HG02973 (cell line): Measurements from ENCODE around the gene DOCK7.
"Not testable (repeated sequence)": the region's sequence is repeated elsewhere in the genome, so short reads cannot be mapped to it uniquely, and the experiment has no call there.

Experiments used
- ATAC-seq: cut with Tn5 transposase; IDR thresholded peaks from one replicate; pipeline ENCODE4 v1.9.1; 2021; ENCODE audit warnings: moderate library complexity; ENCODE audit not compliant: unreplicated experiment

DOCK7 gene, protein sequence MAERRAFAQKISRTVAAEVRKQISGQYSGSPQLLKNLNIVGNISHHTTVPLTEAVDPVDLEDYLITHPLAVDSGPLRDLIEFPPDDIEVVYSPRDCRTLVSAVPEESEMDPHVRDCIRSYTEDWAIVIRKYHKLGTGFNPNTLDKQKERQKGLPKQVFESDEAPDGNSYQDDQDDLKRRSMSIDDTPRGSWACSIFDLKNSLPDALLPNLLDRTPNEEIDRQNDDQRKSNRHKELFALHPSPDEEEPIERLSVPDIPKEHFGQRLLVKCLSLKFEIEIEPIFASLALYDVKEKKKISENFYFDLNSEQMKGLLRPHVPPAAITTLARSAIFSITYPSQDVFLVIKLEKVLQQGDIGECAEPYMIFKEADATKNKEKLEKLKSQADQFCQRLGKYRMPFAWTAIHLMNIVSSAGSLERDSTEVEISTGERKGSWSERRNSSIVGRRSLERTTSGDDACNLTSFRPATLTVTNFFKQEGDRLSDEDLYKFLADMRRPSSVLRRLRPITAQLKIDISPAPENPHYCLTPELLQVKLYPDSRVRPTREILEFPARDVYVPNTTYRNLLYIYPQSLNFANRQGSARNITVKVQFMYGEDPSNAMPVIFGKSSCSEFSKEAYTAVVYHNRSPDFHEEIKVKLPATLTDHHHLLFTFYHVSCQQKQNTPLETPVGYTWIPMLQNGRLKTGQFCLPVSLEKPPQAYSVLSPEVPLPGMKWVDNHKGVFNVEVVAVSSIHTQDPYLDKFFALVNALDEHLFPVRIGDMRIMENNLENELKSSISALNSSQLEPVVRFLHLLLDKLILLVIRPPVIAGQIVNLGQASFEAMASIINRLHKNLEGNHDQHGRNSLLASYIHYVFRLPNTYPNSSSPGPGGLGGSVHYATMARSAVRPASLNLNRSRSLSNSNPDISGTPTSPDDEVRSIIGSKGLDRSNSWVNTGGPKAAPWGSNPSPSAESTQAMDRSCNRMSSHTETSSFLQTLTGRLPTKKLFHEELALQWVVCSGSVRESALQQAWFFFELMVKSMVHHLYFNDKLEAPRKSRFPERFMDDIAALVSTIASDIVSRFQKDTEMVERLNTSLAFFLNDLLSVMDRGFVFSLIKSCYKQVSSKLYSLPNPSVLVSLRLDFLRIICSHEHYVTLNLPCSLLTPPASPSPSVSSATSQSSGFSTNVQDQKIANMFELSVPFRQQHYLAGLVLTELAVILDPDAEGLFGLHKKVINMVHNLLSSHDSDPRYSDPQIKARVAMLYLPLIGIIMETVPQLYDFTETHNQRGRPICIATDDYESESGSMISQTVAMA (N-terminal part only)

DNA sequence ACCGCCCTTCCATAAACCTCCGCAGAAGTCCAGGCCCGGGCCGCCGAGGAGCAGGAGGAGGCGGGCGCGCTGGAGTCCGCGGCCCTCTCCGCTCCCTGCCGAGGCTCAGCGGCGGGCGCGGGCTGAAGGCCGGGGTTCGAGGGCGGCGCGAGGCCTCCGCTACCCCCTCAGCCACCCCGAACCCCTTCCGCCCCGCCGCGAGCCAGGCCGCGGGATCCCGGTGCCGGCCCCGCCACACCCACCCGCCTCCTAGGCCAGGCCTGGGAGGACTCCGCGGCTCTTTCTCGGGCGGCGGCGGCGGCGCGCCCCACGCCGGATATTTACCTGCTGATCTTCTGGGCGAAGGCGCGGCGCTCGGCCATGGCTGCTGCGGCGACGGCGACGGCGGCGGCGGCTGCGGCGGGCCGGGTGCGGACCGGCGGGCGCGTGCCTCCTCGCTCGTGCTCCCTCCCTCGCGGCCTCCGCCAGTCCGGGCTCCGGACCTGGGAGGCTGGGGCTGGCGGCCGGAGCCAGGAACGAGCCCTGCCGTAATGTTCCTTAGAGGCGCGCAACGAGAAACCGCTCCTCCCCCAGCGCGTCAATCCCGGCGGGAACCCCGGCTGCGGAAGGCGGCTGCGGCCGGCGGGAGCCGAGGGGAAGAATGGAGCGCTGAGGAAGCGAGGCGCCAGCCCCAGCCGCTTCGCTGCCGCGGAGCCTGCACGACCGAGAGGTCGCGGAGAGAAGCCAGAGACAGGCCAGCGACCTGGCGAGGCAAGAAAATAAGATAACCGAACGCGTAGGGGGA lies at the start of gene DOCK7:
DOCK7 (minus strand) TSS at position 484 of the 784 bp plus-strand sequence; CDS start at position 362, 122 bp downstream.
- peak; percentile 65 for ATAC-seq

DNA sequence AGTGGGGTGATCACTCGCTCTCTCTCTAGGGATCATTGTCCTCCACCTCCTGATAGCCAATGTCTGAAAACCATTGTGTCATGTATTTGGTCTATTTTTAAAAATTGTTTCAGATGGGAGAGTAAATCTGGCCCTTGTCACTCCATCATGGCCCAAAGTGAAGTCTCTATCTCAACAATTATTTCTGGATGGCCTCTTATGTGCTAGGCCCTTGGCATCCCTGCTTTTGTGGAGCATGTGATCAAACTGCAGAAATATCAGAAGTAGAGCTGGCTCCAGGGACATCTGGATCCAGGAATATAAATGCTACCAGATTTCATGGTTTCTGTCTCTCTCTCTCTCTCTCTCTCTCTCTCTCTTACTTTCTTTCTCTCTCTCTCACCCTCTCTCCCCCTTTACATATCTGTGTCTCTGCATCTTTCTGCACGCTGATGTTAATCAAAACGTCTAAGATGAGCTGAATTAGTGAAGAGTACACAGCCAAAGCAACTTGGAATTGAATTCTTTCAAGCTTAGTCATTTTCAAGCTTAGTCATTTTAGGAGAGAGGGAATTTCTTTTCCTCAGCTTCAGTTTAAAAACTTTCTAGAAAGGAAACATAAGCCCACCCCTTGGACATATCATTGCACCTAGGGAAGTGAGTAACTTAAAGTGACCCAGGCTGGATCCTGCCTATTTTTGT lies 47.4 kb upstream of the DOCK7 start:
- ATAC-seq = no peak

DNA sequence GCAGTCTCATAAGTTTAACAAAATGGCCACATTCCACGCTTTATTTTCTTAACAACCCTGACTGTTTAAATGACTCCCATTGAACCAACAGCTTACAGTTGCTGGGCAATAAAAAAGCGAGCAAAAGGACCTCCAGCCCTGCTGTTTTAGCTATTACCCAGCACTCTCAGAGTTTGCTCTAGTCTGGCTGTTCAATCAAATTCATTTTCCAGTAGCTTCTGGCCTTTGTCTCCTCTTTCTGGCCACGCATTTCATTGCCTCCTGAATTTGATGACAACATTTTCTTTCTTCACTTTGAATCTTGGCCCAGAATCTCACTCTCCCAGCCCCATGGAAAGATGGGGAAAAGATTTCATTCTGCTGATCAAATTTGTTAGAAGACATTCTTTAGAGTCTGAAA lies 44.1 kb upstream of the DOCK7 start:
- ATAC-seq = no peak

DNA sequence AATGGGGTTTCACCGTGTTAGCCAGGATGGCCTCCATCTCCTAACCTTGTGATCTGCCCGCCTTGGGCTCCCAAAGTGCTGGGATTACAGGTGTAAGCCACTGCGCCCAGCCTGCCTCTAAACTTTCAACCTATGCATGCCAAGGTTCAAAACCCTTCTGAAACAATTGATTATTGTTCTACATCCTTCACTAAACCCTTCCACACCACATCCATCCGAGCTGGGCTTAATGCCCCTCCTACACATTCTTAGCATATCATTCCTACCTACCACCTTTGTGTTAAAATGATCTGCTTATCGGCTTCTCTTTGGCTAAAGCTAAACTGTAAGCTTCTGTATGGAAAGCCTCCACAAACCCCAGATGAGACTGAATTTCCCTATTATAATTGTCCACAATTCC lies 40.8 kb upstream of the DOCK7 start:
- no peak for ATAC-seq

DNA sequence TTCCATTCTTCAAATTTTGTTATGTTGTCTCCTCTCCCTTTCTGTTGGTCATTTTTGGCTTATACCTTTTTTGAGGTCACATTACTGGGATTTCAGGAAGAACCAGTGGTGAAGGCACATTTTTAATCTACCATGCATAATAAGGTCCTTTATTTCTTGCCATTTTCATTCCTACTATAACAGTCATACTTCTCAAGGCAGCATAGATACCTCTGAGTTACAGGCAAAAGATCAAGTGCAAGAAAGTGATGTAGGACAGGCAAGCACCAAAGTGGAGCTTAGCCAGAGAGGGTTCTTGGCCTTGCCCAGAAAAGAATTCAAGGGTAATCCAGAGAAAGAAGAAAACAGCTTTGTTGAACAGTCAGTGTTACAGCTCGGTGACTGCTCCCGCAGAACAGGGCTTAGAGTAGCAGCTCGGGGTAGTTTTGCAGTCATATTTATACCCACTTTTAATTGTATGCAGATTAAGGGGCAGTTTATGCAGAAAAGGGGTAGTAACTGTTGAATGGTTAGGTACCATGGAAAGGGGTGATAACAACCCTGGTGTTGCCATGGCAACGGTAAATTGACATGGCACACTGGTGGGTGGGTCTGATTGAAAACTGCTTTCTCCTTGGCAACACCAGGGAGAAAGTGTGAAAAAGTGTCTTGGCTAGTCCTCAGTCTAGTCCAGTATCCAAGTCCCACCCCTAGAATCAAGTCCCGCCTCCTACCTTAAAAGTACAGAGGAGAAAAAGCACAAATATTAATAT lies 39.6 kb upstream of the DOCK7 start:
- no peak for ATAC-seq

DNA sequence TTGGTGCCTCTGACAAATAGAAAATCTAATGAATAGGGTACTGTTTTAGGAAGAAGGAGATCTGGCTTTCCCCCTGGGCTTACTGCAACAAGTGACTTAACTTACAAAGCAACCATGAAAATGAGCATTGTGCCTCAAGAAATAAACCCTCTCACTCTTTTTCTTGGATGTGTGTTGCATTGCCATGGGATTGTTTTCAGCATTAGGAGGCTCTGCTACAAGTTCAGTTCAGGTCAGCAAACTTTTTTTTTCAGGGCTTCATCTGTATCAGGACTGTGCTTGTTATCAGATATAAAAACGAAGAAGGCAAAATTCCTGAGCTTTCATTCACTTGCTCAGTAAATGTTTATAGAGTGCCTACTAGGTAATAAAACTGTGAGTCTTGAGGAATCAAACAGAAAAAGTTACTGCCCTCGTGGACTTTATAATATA lies 37.8 kb upstream of the DOCK7 start:
- ATAC-seq = no peak

DNA sequence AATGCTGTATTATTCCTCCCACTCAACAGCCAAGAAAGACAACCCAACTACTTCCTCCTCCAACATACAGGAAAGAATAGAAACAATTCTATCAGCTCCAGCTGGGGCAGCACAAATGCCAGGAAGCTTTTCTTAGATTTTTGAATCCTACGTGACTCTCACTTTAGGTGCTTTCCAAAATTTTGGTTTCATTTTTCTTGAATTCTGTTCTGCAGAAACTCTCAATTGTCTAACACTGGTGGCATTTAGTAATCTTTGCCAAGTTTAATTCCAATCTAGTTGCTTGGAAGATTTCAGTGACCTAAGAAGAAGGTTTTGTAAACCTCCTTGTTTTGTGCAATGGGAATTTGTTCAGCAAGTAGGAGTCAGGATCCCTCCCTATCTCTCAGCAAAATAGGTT lies 37.1 kb upstream of the DOCK7 start:
- ATAC-seq = no peak

DNA sequence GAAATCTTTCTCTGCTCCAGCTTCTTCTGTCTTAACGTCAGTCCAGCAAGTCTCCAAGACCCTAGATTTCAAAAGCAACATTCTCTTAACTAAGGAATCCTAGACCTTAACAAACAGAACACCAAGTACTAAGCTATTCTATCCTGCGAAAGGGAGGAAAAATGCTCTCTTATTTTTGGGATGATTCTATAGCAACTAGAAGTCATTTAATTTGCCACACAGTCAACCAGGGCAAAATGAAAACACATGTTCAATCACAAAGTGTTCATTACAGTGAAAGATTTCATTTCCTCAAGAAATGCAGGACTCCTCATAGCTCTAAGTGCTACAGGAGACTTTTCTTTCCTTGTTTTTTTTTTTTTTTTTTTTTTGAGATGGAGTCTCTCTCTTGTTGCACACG lies 36.2 kb upstream of the DOCK7 start:
- ATAC-seq = no peak

DNA sequence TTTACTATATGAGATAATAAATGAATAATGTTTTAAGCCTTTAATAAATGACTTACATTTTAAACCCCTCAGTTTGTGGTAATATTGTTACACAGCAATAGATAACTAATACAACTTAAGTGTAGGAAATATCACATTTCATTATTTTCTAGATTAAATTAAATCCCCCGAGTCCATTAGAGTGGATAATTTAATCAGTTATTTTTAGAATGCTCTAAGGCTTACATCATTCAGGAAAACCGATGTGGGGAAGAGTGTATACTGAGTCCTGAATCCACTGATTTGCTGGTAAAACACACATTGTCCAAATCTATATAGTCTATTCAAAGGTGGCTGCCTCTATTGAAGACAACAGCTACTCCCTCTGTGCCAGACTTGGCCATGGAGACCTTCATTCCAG lies 35.7 kb upstream of the DOCK7 start:
- ATAC-seq = no peak

DNA sequence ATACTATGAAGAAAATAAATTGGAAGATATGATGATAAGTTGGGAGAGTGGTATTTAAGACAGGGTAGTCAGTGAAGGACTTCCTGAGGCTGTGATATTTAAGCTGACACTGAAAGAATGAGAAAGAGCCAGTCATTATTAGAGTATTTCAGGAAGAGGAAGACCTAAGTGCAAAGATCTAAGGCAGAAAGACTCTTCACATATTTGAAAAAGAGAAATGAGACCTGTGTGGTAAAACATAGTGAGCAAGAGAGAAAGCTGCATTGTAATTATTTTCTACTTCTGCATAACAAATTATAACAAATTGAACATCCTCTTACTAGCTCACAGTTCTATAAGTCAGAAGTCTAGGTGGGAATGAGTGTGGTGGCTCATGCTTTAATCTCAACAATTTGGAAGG lies 34.6 kb upstream of the DOCK7 start:
- ATAC-seq = peak; percentile 78

DNA sequence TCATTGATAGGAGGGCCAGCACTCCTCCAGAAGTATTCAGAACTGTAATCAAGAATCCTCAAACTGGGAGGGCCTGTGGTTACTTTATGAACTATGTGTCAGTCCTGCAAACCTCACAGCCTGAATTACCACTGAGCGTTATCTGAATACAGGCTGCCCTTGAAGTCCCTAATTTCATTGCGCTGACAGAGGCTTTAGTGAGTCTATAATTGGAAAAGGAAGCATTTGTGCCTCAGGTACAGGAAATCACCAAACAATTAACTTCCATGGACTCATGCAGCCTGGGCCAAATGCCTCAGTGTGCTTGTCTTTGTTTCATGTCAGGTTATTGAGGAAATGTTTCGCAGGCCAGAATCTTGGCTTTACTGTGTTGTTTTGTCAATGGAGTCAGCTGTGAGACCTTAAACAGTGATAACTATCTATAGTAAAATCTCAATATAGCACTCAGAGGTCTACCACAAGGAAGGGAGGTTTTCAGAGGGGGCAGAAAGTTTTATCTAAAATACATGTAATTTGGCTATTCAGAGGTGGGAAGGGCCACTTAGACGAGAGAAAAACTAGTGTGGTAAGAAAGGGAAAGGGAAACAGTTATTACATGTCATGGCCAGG lies 32.9 kb upstream of the DOCK7 start:
- no peak for ATAC-seq

DNA sequence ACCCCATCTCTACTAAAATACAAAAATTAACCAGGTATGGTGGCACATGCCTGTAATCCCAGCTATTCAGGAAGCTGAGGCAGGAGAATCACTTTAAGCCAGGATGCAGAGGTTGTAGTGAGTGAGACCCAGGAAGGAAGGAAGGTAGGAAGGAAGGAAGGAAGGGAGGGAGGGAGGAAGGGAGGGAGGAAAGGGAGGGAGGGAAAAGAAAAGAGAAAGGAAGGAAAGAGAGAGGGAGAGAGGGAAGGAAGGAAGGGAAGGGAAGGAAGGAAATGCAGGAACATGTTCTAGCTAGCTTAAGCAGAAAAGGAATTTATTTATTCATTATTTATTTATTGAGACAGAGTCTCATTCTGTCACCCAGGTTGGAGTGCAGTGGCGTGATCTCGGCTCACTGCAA lies 30.2 kb upstream of the DOCK7 start:
- not testable (repeated sequence) for ATAC-seq

DNA sequence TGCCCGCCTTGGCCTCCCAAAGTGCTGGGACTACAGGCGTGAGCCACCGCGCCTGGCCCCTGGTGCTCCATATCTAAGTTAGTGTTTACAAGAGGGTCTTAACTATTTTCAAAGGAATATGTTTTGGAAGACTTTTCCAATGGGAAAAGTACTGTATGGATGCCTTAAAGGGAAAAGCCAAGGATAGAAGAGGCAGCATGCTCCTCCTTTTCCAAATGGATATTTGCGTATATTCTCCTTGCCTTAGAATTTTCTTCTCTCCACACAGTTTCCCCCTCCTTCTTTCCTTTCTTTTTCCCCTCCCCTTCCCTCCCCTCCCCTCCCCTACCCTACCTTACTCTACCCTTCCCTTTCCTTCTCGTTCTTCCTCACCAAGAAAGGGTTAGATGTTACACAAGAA lies 29.3 kb upstream of the DOCK7 start:
- ATAC-seq = no peak

DNA sequence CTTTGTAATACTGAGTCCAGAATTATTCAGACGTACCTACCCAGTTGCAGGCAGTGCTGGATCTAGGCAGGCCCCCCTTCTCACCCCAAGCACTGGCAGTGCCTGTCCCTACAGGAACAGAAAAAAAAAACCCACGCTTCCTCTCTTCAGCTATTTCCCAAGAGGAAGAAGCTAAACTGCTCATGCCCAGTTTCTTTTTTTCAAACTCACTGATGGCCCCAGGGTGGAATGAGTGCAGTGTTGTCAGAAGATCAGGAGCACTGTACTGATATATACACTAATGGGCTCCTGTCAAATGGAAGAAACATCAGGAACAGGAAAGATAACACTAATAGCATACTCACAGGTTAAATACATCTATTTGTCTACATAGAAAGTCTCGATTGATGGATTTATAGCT lies 28.2 kb upstream of the DOCK7 start:
- no peak for ATAC-seq

DNA sequence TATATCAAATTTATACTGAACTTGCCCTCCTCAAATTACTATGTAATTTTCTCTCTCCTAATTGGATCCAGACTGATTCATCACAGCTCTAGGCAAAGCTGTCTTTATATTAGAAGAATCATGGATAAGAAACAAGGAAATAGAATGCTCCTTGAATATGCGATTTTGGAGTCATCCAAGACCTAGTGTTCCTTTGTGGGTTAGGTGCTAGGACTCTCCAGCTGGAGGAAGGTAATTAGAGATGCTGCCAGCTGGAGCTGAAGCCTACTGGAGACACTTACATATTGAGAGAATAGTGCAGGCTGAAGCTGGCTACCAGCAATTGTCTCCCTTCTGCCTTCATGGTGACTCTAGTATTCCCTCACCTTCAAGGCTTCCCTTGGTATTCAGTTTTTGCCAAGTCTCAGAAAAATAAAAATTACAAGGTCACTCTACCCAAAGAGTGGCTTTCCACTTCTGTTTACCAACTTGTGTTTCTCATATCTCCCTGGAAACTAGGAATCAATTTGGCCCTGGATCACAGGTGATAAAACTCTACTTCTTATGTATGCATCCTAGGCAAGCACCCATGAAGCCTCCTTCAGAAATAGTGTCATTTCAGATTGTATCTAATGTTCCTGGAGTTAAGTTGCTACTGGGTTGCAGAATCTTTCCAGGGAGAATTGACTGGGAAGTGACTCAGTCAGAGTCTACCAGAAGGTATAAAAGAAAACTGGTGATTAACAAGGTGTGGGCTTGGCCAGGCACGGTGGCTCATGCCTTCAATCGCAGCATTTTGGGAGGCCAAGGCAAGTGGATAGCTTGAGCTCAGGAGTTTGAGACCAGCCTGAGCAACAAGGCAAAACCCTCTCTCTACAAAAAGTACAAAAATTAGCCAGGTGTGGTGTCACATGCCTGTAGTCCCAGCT lies 24.4 kb upstream of the DOCK7 start:
- no peak for ATAC-seq

DNA sequence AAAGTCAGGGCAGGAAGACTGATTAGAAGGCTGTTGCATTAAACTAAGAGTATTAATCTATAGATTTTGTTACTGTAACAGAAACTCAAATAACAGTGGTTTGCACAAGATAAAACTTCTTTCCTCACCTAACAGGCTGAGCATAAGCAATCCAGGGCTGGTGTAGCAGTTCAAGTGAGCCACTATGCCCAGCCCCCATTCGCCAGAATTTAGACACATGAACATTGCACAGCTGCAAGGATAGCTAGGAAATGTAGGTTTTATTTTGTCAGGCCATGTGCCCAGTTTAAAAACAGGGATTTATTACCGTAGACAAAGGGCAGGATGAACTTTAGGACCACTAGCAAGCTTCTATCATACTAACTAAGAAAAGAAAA lies 19.5 kb upstream of the DOCK7 start:
- no peak for ATAC-seq

DNA sequence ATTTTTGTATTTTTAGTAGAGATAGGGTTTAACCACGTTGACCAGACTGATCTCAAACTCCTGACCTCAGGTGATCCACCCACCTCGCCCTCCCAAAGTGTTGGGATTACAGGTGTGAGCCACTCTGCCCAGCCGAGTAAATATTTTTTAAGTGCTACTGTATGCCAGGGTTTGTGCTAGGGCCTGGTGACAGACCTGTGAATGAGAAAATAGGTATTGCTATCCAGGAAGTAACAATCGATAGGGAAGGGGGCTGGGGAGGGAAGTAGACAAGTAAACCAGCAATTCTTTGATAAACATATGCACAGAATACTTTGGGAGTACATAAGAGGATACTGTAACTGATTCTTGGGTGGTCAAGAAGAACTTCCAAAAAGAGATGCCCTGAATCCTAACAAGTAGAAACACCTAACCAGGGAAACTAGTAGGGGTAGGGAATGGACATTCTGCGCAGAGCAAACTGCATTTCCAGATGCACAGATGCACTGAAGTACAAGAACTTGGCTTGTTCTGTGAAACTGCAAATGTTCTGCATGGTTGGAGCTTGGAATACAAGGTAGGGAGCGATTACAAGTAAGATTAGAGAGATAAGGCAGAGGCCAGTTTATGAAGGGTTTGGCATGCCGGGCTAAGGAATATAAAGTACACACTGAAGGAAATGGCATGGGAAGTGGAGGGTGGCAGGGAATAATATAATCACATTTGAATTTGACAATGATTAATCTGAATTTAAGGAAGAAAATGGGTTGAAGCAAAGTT lies 19.0 kb upstream of the DOCK7 start:
- no peak for ATAC-seq
